RWPE1 (cell line): Measurements from ENCODE around the gene C10orf67.

ENCODE experiments used
- CTCF ChIA-PET: fragments of 350-600 bp; sonication (Branson Sonifier 250); formaldehyde crosslinking; extraction: SDS; loops from one replicate; lab custom pipeline; 2021; lab: Yijun Ruan, JAX
- POLR2A ChIA-PET: fragments of 400-600 bp; formaldehyde crosslinking; extraction: SDS; loops from one replicate; lab custom pipeline; 2020; ENCODE audit warnings: antibody characterized with exemption; ENCODE audit not compliant: low non-redundant PET; lab: Yijun Ruan, JAX
- DNase-seq: peaks from one replicate; pipeline ENCODE4 v3.0.0; 2012; ENCODE audit warnings: low spot score
- H3K27ac ChIP-seq: fragments of 450-650 bp; 2 replicates; pipeline ENCODE4 v1.5.1; 2017
- TF ChIP-seq, protein P1 (sequence below): fragments of 450-650 bp; conservative IDR thresholded peaks from 2 replicates; pipeline ENCODE4 v1.5.1; 2017; ENCODE audit warnings: low read depth, mild to moderate bottlenecking

C10orf67 gene

DNA sequence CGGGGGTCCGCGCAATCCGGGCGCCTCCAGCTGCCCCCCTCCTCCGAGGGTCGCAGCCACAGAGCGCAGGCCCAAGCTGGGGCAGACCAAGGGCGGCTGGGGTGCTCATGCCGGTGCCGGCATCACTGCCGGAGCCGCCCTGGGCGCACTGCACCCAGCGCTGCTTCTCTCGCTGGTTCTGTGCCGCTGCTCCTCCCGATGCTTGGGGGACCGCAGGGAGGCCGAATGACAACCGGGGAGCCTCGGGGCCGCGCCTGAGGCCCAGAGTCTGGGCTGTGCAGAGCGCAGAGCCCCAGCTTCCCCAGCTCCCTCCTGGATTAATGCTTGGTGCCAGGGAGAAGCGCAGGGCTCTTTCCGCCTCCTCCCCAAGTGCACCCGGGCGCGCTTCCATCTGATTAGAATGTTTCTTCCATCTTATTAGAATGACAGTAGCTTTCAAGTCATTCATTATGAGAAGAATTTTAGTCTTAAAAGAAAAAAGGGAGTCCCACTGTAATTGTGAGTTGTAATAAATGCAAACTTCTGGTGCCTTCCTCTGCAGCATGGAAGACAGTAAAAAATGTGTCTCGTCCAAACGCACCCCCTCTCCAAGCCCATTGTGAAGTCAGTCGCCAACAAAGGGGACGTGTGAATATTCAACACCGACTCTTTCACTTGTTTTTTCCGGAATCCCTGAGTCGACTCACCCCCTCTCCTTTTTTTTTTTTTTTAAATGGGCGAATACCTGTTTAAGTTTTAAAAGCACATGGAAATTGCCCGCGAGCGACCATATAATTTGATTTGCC lies 172.0 kb downstream of the C10orf67 start:
- ChIA-PET CTCF (interaction anchor here (0.7 to 1.0 kb wide), 2 partner anchors 15 to 1384 kb away, joined by 3 read pairs; no protein-coding TSS in a partner anchor), POLR2A (no interaction called here)
- no peak overlapping the region for H3K27ac ChIP-seq
- TF ChIP-seq, protein P1, sequence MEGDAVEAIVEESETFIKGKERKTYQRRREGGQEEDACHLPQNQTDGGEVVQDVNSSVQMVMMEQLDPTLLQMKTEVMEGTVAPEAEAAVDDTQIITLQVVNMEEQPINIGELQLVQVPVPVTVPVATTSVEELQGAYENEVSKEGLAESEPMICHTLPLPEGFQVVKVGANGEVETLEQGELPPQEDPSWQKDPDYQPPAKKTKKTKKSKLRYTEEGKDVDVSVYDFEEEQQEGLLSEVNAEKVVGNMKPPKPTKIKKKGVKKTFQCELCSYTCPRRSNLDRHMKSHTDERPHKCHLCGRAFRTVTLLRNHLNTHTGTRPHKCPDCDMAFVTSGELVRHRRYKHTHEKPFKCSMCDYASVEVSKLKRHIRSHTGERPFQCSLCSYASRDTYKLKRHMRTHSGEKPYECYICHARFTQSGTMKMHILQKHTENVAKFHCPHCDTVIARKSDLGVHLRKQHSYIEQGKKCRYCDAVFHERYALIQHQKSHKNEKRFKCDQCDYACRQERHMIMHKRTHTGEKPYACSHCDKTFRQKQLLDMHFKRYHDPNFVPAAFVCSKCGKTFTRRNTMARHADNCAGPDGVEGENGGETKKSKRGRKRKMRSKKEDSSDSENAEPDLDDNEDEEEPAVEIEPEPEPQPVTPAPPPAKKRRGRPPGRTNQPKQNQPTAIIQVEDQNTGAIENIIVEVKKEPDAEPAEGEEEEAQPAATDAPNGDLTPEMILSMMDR = no peak
- DNase-seq = no peak

DNA sequence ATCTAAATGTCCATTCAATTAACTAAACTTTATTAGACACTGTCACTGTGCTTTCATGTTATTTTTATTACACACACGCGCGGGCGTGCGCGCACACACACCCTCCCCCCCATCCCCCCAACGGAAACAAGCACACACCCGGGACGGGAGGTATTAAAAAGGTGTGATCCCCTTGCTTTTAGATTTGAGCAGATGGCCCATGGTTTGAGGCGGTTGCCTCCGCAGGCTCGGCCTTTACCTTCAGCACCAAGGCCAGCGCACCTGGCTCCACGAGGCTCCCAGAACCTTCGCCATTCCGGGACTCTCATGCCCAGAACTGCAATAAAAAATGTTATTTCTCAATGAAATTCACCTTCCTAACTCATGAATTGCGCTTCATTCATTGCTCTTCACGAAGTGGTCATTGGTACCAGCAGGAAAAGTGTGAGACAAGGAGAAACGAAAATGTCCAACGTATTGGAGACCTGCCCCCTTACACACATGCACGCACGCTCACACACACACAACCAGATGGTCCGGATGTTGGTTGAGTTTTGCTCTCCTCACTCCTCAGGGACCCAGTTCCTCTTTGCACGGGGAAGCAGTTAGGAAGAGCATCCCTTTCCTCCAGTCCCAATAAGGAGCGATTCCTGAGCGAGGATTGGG lies 173.2 kb downstream of the C10orf67 start:
- peak; percentile 34 for DNase-seq
- H3K27ac ChIP-seq = no peak overlapping the region
- ChIA-PET CTCF (no interaction called here), POLR2A (no interaction called here)
- TF ChIP-seq, protein P1 = no peak

DNA sequence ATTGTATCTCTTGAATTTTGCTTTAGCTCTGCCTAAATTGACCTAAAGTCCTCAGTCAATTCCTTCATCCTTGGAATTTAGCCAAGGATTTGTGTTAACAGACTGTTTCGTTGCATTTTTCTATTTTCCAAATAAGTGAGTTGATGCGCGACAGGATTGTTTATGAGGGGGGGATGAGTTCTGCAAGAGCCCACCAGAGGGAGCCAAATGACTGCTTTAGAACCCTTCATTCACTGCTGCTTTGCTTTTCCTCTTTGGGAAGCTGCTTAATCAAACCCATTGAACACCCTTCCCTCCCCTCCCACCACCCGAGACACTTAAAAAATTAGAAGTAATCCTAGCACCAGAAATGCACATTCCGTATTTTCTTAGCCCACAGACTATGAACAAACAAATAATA lies 186.2 kb downstream of the C10orf67 start:
- TF ChIP-seq, protein P1 = peak; percentile 87
- POLR2A ChIA-PET = no interaction called here
- CTCF ChIA-PET = interaction anchor here (0.5 to 1.7 kb wide), 21 partner anchors 8 to 1189 kb away, joined by 3 to 13 read pairs (median 4); no protein-coding TSS in a partner anchor
- peak; percentile 79 for DNase-seq
- no peak overlapping the region for H3K27ac ChIP-seq

DNA sequence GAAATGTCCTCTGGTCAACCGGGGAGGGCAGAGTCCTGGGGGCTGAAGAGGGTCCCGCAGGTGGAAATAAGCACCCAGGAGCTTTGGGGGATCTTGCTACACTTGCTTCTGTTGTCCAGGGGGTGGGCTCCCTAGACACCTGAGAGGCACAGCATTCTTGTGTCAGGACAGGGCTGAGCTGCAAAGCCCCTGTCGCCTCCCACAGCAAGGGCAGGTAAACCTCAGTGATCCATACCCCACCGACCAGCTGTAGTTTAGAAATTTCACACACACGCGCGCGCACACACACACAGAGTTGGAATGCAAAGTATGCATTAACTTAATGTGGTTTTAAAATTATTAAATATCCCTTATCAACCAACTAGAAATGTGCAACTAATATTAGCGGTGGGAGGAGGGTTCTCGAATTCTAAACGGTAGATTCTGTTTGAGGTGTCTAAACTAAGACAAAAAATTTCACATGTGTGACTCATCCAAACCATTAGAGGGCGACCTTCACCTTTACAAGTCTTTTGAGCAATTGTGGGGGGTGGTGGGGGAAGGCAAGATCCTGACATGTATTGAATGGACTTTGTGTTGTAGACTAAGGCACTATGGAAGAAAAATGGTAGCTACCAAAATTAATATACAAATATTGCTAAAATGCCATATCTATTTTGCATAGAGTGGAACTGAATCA lies 186.8 kb downstream of the C10orf67 start:
- CTCF ChIA-PET = interaction anchor here (0.5 to 1.7 kb wide), 18 partner anchors 10 to 1802 kb away, joined by 3 to 13 read pairs (median 4); no protein-coding TSS in a partner anchor

DNA sequence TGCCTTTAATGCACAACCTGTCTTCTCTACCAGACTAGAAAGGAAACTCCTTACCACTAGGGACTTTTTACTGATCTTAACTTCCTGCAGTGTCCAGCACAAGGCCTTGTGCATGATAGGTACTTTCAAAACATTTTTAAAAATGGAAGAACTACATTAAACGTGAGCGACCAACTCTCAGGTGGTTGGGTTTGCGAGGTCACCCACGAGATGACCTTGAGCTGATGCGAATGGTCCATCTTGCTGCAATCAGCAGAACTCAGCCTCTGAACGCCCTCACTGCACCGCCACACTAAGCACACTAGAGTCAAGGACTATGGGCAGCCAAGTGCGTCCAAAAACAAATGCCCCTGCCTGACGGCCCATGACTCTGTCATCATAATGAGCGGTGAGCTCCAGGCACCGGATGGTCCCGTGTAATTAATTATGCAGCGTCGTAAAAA lies 187.3 kb downstream of the C10orf67 start:
- TF ChIP-seq, protein P1 = no peak
- CTCF ChIA-PET = interaction anchor here (0.5 to 1.7 kb wide), 5 partner anchors 16 to 900 kb away, joined by 3 to 8 read pairs (median 3); no protein-coding TSS in a partner anchor
- no peak for DNase-seq
- POLR2A ChIA-PET = no interaction called here
- no peak overlapping the region for H3K27ac ChIP-seq

More for the DNA sequence above, 186.8 kb downstream of the C10orf67 start:
- TF ChIP-seq, protein P1 = no peak
- POLR2A ChIA-PET = no interaction called here
- DNase-seq = peak; percentile 38
- H3K27ac ChIP-seq = no peak overlapping the region

DNA sequence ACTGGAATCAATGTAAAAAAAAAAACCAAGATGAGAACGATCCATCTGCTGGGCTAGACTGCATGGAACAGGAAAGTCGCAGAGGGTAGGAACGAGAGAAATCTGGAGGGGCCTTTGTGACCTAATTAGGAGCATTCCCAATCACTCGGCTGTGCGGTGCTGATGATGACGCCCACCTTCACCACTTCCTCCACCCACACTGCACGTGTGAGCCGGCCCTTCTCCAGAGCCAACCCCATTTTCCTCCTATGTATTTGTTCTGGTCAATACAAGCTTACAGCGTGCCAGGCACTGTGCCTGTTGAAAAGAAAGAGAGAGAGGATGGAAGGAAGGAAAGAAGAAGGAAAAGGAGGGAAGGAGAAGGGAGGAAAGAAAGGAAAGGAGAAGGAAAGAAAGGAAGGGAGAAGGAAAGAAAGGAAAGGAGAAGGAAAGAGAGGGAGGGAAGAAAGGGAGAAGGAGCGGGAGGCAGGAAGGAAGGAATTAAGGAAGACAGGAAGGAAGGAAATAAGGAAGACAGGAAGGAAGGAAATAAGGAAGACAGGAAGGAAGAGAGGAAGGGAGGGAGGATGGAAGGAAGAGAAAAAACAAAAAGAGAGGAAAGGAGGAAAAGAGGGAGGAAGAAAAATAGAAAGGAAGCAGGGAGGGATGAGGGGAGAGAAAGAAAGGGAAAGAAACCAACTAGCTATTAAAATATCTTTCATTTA lies 188.0 kb downstream of the C10orf67 start:
- no peak overlapping the region for H3K27ac ChIP-seq
- CTCF ChIA-PET = no interaction called here
- POLR2A ChIA-PET = no interaction called here
- DNase-seq = no peak
- TF ChIP-seq, protein P1 = no peak
